Sigmoid colon (tissue), 7 donors: Measurements from ENCODE around the gene RAB1B. TPM values are rescaled to one million over a fixed set of nuclear protein-coding genes. Genes with fewer than 3 reads are reported as not detected.

Experiments used
- DNase-seq: peaks from one replicate; pipeline ENCODE4 v3.0.0-alpha.2; 2019
- H3K27ac ChIP-seq, 4 donors: fragments of 200-600 bp; sonication (generic); one replicate each; pipeline ENCODE4 v1.5.1; 2016 to 2019; ENCODE audit warnings: mild to moderate bottlenecking in 1 of 4
- H3K27me3 ChIP-seq, 3 donors: fragments of 200-600 bp; sonication (generic); one replicate each; pipeline ENCODE4 v1.5.1; 2019; ENCODE audit warnings: mild to moderate bottlenecking in 1 of 3
- H3K36me3 ChIP-seq, 4 donors: fragments of 200-600 bp; sonication (generic); one replicate each; pipeline ENCODE4 v1.5.1; 2016 to 2019
- H3K4me1 ChIP-seq, 4 donors: fragments of 200-600 bp; sonication (generic); one replicate each; pipeline ENCODE4 v1.5.1; 2017 to 2019
- H3K4me3 ChIP-seq, 4 donors: fragments of 200-600 bp; sonication (generic); one replicate each; pipeline ENCODE4 v1.5.1; 2017 to 2019; ENCODE audit warnings: mild to moderate bottlenecking in 2 of 4, moderate library complexity in 1 of 4
- H3K9me3 ChIP-seq, 4 donors: fragments of 200-600 bp in 3 of 4; sonication (generic) in 3 of 4; one replicate each; pipeline versions ENCODE4 v1.5.1 to v1.6.1; 2013 to 2019
- CTCF ChIP-seq, 4 experiments: fragments of 450-650 bp in 3 of 4; fragments of 200-600 bp in 1 of 4; IDR thresholded peaks; one replicate each; pipeline ENCODE4 v1.5.1; 2016 to 2019; ENCODE audit warnings: antibody characterized with exemption in 4 of 4, mild to moderate bottlenecking in 3 of 4, moderate library complexity in 2 of 4
- EP300 ChIP-seq, 4 donors: sonication (generic); formaldehyde crosslinking; IDR thresholded peaks; one replicate each; pipeline ENCODE4 v1.6.1; 2017; ENCODE audit warnings: antibody characterized with exemption in 4 of 4
- POLR2A ChIP-seq, 2 donors: fragments of 450-650 bp; IDR thresholded peaks; one replicate each; pipeline ENCODE4 v1.6.1; 2016; ENCODE audit warnings: antibody characterized with exemption in 2 of 2, mild to moderate bottlenecking in 2 of 2, moderate library complexity in 2 of 2
- POLR2AphosphoS5 ChIP-seq, 4 donors: sonication (generic); formaldehyde crosslinking; IDR thresholded peaks; one replicate each; pipeline ENCODE4 v1.6.1; 2017; ENCODE audit warnings: antibody characterized with exemption in 4 of 4
- WGBS, 2 donors: extraction: QIAGEN DNeasy Blood & Tissue Kit; methylation state at CpG; one replicate each; pipeline ENCODE4 v1.1.7; 2013; 5-methylcytosine and 5-hydroxymethylcytosine counted together
- intact Hi-C: fragments of 100-400 bp; cut with DNase I; formaldehyde crosslinking; loops from one replicate; pipeline ENCODE4 v1.15.1; 2023
- polyA plus RNA-seq, 3 donors: library from polyadenylated mRNA; stranded (reverse); fragments of 200-250 nt; gene quantifications; one replicate each; pipeline ENCODE4 v1.2.3, GENCODE V29; 2013
- total RNA-seq, 4 donors: library from RNA; depleted of rRNA; stranded (reverse); fragments of >200 nt; gene quantifications; one replicate each; pipeline ENCODE4 v1.1.0, GENCODE V29; 2016
- donor health status: healthy with polysubstance abuse.
- donor health status: Bipolar disorder and iron deficiency.
- donor health status: healthy.

Gene RAB1B
- total and polyA plus RNA-seq, 7 donors: 65.4 to 286 (median 93.7) TPM

- intact Hi-C loops: no loop called here
- WGBS, 2 donors: 86 to 87% methylated on average over 6 of the region's 6 CpGs
- Histone ChIP-seq H3K36me3 (peaks cover 0 to 16% (median 3%) of the 10 kb centered on the region in 4 donors), H3K4me3 (no peak overlapping the region), H3K27ac (no peak overlapping the region), H3K4me1 (peaks cover 0 to 35% (median 28%) of the 10 kb centered on the region in 4 donors), H3K27me3 (no peaks in the 10 kb centered on the region), H3K9me3 (no peaks in the 10 kb centered on the region)
- no peak for DNase-seq
- TF ChIP-seq POLR2AphosphoS5 (IDR thresholded peaks at IDR 0.05) (no peak), CTCF (IDR thresholded peaks at IDR 0.05) (no peak), POLR2A (IDR thresholded peaks at IDR 0.05) (no peak), EP300 (IDR thresholded peaks at IDR 0.05) (no peak)
Measured at GRCh38 chr11:66281001-66281400, 12.6 kb downstream of the RAB1B start.

GRCh38 chr11:66281776-66282467, 13.5 kb downstream of the RAB1B start:
- H3K9me3 ChIP-seq: no peaks in the 10 kb centered on the region
- intact Hi-C loops: loop anchor here (1.0 kb wide), 1 partner anchor 60 kb away; no protein-coding TSS in a partner anchor
- peaks cover 0 to 8% (median 0%) of the 10 kb centered on the region in 4 donors for H3K36me3 ChIP-seq
- no peak overlapping the region for H3K4me3 ChIP-seq
- TF ChIP-seq POLR2AphosphoS5 (IDR thresholded peaks at IDR 0.05) (peak in 1 of 4 donors; percentile 19), EP300 (IDR thresholded peaks at IDR 0.05) (no peak)
- peaks cover 0 to 37% (median 28%) of the 10 kb centered on the region in 4 donors for H3K4me1 ChIP-seq
- H3K27me3 ChIP-seq: no peaks in the 10 kb centered on the region
- no peak for DNase-seq
- no peak overlapping the region for H3K27ac ChIP-seq
- 23 to 27% methylated on average over 20 of the region's 20 CpGs for WGBS, 2 donors

GRCh38 chr11:66282468-66283455, 14.3 kb downstream of the RAB1B start:
- peak in 3 of 4 donors; percentile 31 to 44 (median 42) for TF ChIP-seq POLR2AphosphoS5 (IDR thresholded peaks at IDR 0.05)
- peak; percentile 90 to 98 (median 96) for TF ChIP-seq CTCF (IDR thresholded peaks at IDR 0.05)
- TF ChIP-seq EP300 (IDR thresholded peaks at IDR 0.05): no peak
- TF ChIP-seq POLR2A (IDR thresholded peaks at IDR 0.05): no peak
- no peaks in the 10 kb centered on the region for H3K9me3 ChIP-seq
- WGBS, 2 donors: 13 to 15% methylated on average over 35 of the region's 35 CpGs
- H3K4me1 ChIP-seq: peaks cover 0 to 41% (median 29%) of the 10 kb centered on the region in 4 donors
- H3K27ac ChIP-seq: peak overlapping the region in 1 of 4 donors; percentile 18
- H3K27me3 ChIP-seq: no peaks in the 10 kb centered on the region
- H3K4me3 ChIP-seq: no peak overlapping the region
- H3K36me3 ChIP-seq: peaks cover 0 to 8% (median 0%) of the 10 kb centered on the region in 4 donors
- peak; percentile 98 for DNase-seq
- intact Hi-C loops: loop anchor here (1.0 kb wide), 1 partner anchor 60 kb away; no protein-coding TSS in a partner anchor

GRCh38 chr11:66283461-66284105, 15.1 kb downstream of the RAB1B start:
- H3K9me3 ChIP-seq: no peaks in the 10 kb centered on the region
- H3K27me3 ChIP-seq: no peaks in the 10 kb centered on the region
- no peak for DNase-seq
- TF ChIP-seq POLR2AphosphoS5 (IDR thresholded peaks at IDR 0.05) (no peak), POLR2A (IDR thresholded peaks at IDR 0.05) (no peak)
- peaks cover 0 to 8% (median 0%) of the 10 kb centered on the region in 4 donors for H3K36me3 ChIP-seq
- intact Hi-C loops: no loop called here
- H3K4me1 ChIP-seq: peaks cover 0 to 43% (median 30%) of the 10 kb centered on the region in 4 donors
- no peak overlapping the region for H3K27ac ChIP-seq
- no peak overlapping the region for H3K4me3 ChIP-seq
- WGBS, 2 donors: 81 to 87% methylated on average over 14 of the region's 14 CpGs

- Histone ChIP-seq H3K27ac (no peak overlapping the region), H3K27me3 (no peaks in the 10 kb centered on the region), H3K4me3 (no peak overlapping the region), H3K4me1 (peaks cover 0 to 42% (median 28%) of the 10 kb centered on the region in 4 donors), H3K9me3 (no peaks in the 10 kb centered on the region), H3K36me3 (peaks cover 0 to 8% (median 0%) of the 10 kb centered on the region in 4 donors)
- 94 to 96% methylated on average over 16 of the region's 16 CpGs for WGBS, 2 donors
- intact Hi-C loops: no loop called here
- no peak for TF ChIP-seq POLR2A (IDR thresholded peaks at IDR 0.05)
- TF ChIP-seq POLR2AphosphoS5 (IDR thresholded peaks at IDR 0.05): no peak
- no peak for TF ChIP-seq CTCF (IDR thresholded peaks at IDR 0.05)
- no peak for TF ChIP-seq EP300 (IDR thresholded peaks at IDR 0.05)
- no peak for DNase-seq
Measured at GRCh38 chr11:66284526-66285078, 16.2 kb downstream of the RAB1B start.
